Measurements from ENCODE around the gene NTN3. TPM values are rescaled to one million over a fixed set of nuclear protein-coding genes. Genes with fewer than 3 reads are reported as not detected.

NTN3 gene
- polyA plus RNA-seq, 1 experiment = 0.38 TPM

GRCh38 chr16:2486645-2487516 lies 15.8 kb downstream of the NTN3 start:
- Histone ChIP-seq H3K27me3 (ENCODE audit: control insufficient read depth, insufficient read depth, low read length) (no peaks in the 10 kb centered on the region), H3K27ac (ENCODE audit: low read depth, low read length) (no peak overlapping the region), H3K4me3 (ENCODE audit: low read depth, low read length) (no peak overlapping the region), H3K9me3 (ENCODE audit: control insufficient read depth, insufficient read depth, low read length) (no peaks in the 10 kb centered on the region)
- no peak for DNase-seq (ENCODE audit: low read depth, low spot score)
- ChIA-PET POLR2A (interaction anchor here (0.5 kb wide), 1 partner anchor 40 kb away, joined by 4 read pairs; no protein-coding TSS in a partner anchor), CTCF (interaction anchor here (0.9 kb wide), 1 partner anchor 14 kb away, joined by 6 read pairs; no protein-coding TSS in a partner anchor)
- no peak for TF ChIP-seq CTCF (IDR thresholded peaks at IDR 0.05; ENCODE audit: low read depth, low read length)

- no peaks in the 10 kb centered on the region for H3K27me3 ChIP-seq (ENCODE audit: control insufficient read depth, insufficient read depth, low read length)
- CTCF ChIA-PET = interaction anchor here (4.0 kb wide), 1 partner anchor 14 kb away, joined by 23 read pairs; no protein-coding TSS in a partner anchor
- H3K27ac ChIP-seq (ENCODE audit: low read depth, low read length) = no peak overlapping the region
- POLR2A ChIA-PET = no interaction called here
- no peak overlapping the region for H3K4me3 ChIP-seq (ENCODE audit: low read depth, low read length)
- DNase-seq (ENCODE audit: low read depth, low spot score) = no peak
- no peak for TF ChIP-seq CTCF (IDR thresholded peaks at IDR 0.05; ENCODE audit: low read depth, low read length)
- H3K9me3 ChIP-seq (ENCODE audit: control insufficient read depth, insufficient read depth, low read length) = no peaks in the 10 kb centered on the region
These were observed 16.4 kb downstream of the NTN3 start for GRCh38 chr16:2487517-2487842.

GRCh38 chr16:2487903-2488531 lies 16.9 kb downstream of the NTN3 start:
- ChIA-PET POLR2A (interaction anchor here (0.6 to 0.7 kb wide), 2 partner anchors 333 to 725 kb away, joined by 10 to 11 read pairs; partner anchors contain the start of gene TRAF7), CTCF (interaction anchor here (4.0 kb wide), 1 partner anchor 13 kb away, joined by 23 read pairs; no protein-coding TSS in a partner anchor)
- no peak overlapping the region for H3K27ac ChIP-seq (ENCODE audit: low read depth, low read length)
- no peaks in the 10 kb centered on the region for H3K9me3 ChIP-seq (ENCODE audit: control insufficient read depth, insufficient read depth, low read length)
- H3K27me3 ChIP-seq (ENCODE audit: control insufficient read depth, insufficient read depth, low read length) = no peaks in the 10 kb centered on the region
- H3K4me3 ChIP-seq (ENCODE audit: low read depth, low read length) = no peak overlapping the region
- TF ChIP-seq CTCF (IDR thresholded peaks at IDR 0.05; ENCODE audit: low read depth, low read length) = no peak
- no peak for DNase-seq (ENCODE audit: low read depth, low spot score)

- H3K27ac ChIP-seq (ENCODE audit: low read depth, low read length) = no peak overlapping the region
- no peaks in the 10 kb centered on the region for H3K27me3 ChIP-seq (ENCODE audit: control insufficient read depth, insufficient read depth, low read length)
- CTCF ChIA-PET = interaction anchor here (4.0 kb wide), 1 partner anchor 11 kb away, joined by 23 read pairs; no protein-coding TSS in a partner anchor
- POLR2A ChIA-PET = no interaction called here
- DNase-seq (ENCODE audit: low read depth, low spot score) = no peak
- H3K4me3 ChIP-seq (ENCODE audit: low read depth, low read length) = no peak overlapping the region
- no peaks in the 10 kb centered on the region for H3K9me3 ChIP-seq (ENCODE audit: control insufficient read depth, insufficient read depth, low read length)
- TF ChIP-seq CTCF (IDR thresholded peaks at IDR 0.05; ENCODE audit: low read depth, low read length) = no peak
These were observed 18.5 kb downstream of the NTN3 start for GRCh38 chr16:2489581-2489980.
